H9 (cell line): Measurements from ENCODE around the gene DDI1. TPM values are rescaled to one million over a fixed set of nuclear protein-coding genes. Genes with fewer than 3 reads are reported as not detected.

Experiments
- DNase-seq: peaks from one replicate; pipeline ENCODE4 v3.0.0-alpha.2; 2017
- H2AFZ ChIP-seq: one replicate; pipeline ENCODE4 v1.6.1; 2013; ENCODE audit warnings: mild to moderate bottlenecking, low read length, control low read depth, moderate library complexity
- H2AK5ac ChIP-seq: 2 replicates; pipeline ENCODE4 v1.6.1; 2013; ENCODE audit warnings: low read length, control low read depth, mixed read lengths; ENCODE audit not compliant: insufficient read length
- H2BK120ac ChIP-seq: one replicate; pipeline ENCODE4 v1.6.1; 2013; ENCODE audit warnings: low read depth, mild to moderate bottlenecking, low read length, control low read depth, inconsistent platforms; ENCODE audit not compliant: poor library complexity, severe bottlenecking
- H2BK12ac ChIP-seq: 2 replicates; pipeline ENCODE4 v1.6.1; 2013; ENCODE audit warnings: low read length, control low read depth, mixed read lengths, low read depth; ENCODE audit not compliant: insufficient read length
- H2BK15ac ChIP-seq: 2 replicates; pipeline ENCODE4 v1.6.1; 2013; ENCODE audit warnings: low read depth, low read length, control low read depth
- H2BK20ac ChIP-seq: one replicate; pipeline ENCODE4 v1.6.1; 2013; ENCODE audit warnings: low read depth, mild to moderate bottlenecking, low read length, control low read depth, inconsistent platforms; ENCODE audit not compliant: poor library complexity, severe bottlenecking
- H2BK5ac ChIP-seq: 2 replicates; pipeline ENCODE4 v1.6.1; 2013; ENCODE audit warnings: low read length, control low read depth, mixed read lengths; ENCODE audit not compliant: insufficient read length
- H3K14ac ChIP-seq: 2 replicates; pipeline ENCODE4 v1.6.1; 2013; ENCODE audit warnings: low read length, control low read depth; ENCODE audit not compliant: insufficient read depth
- H3K18ac ChIP-seq: 2 replicates; pipeline ENCODE4 v1.6.1; 2013; ENCODE audit warnings: low read depth, mild to moderate bottlenecking, mixed read lengths, low read length, control low read depth; ENCODE audit not compliant: insufficient read length
- H3K23ac ChIP-seq: 2 replicates; pipeline ENCODE4 v1.6.1; 2013; ENCODE audit warnings: low read length, control low read depth, mixed read lengths, low read depth; ENCODE audit not compliant: insufficient read length
- H3K23me2 ChIP-seq: 2 replicates; pipeline ENCODE4 v1.6.1; 2013; ENCODE audit warnings: low read depth, mild to moderate bottlenecking, mixed read lengths, low read length, control low read depth; ENCODE audit not compliant: insufficient read length, poor library complexity, severe bottlenecking
- H3K27ac ChIP-seq: 2 replicates; pipeline ENCODE4 v1.5.1; 2013; ENCODE audit warnings: low read length, control low read depth, mixed read lengths, low read depth; ENCODE audit not compliant: insufficient read length
- H3K27me3 ChIP-seq: 2 replicates; pipeline ENCODE4 v1.6.1; 2013; ENCODE audit warnings: low read length, control low read depth, inconsistent platforms; ENCODE audit not compliant: insufficient read depth
- H3K4ac ChIP-seq: 2 replicates; pipeline ENCODE4 v1.6.1; 2013; ENCODE audit warnings: low read depth, mild to moderate bottlenecking, control low read depth, inconsistent platforms, low read length, moderate library complexity
- H3K4me1 ChIP-seq: 2 replicates; pipeline ENCODE4 v1.6.1; 2013; ENCODE audit warnings: low read length, control low read depth, inconsistent platforms; ENCODE audit not compliant: insufficient read depth
- H3K4me2 ChIP-seq: 2 replicates; pipeline ENCODE4 v1.6.1; 2013; ENCODE audit warnings: low read length, control low read depth, mixed read lengths; ENCODE audit not compliant: insufficient read length, insufficient read depth
- H3K56ac ChIP-seq: 2 replicates; pipeline ENCODE4 v1.6.1; 2013; ENCODE audit warnings: low read depth, mild to moderate bottlenecking, mixed read lengths, low read length, control low read depth; ENCODE audit not compliant: insufficient read length
- H3K79me1 ChIP-seq: 2 replicates; pipeline ENCODE4 v1.6.1; 2013; ENCODE audit warnings: low read depth, mild to moderate bottlenecking, moderate library complexity, low read length, control low read depth, inconsistent platforms; ENCODE audit not compliant: insufficient read depth, poor library complexity, severe bottlenecking
- H3K79me2 ChIP-seq: 2 replicates; pipeline ENCODE4 v1.6.1; 2013; ENCODE audit warnings: low read length, control low read depth, inconsistent platforms; ENCODE audit not compliant: insufficient read depth
- H3K9ac ChIP-seq: 2 replicates; pipeline ENCODE4 v1.6.1; 2013; ENCODE audit warnings: low read length, control low read depth, mixed read lengths; ENCODE audit not compliant: insufficient read length; ENCODE audit errors: extremely low read depth
- H3K9me3 ChIP-seq: one replicate; pipeline ENCODE4 v1.6.1; 2013; ENCODE audit warnings: low read depth, low read length, inconsistent platforms; ENCODE audit not compliant: control insufficient read depth
- H3T11ph ChIP-seq: one replicate; pipeline ENCODE4 v1.6.1; 2013; ENCODE audit warnings: mild to moderate bottlenecking, low read length, control low read depth, inconsistent platforms
- H4K20me1 ChIP-seq: one replicate; pipeline ENCODE4 v1.6.1; 2013; ENCODE audit not compliant: control insufficient read depth, insufficient read length, insufficient read depth
- H4K5ac ChIP-seq: 2 replicates; pipeline ENCODE4 v1.6.1; 2013; ENCODE audit warnings: low read depth, mild to moderate bottlenecking, mixed read lengths, low read length, control low read depth; ENCODE audit not compliant: insufficient read length
- H4K8ac ChIP-seq: replicated peaks from 2 replicates; pipeline ENCODE4 v1.6.1; 2013; ENCODE audit warnings: low read length, control low read depth, mixed read lengths, low read depth; ENCODE audit not compliant: insufficient read length
- H4K91ac ChIP-seq: 2 replicates; pipeline ENCODE4 v1.6.1; 2013; ENCODE audit warnings: low read depth, mild to moderate bottlenecking, moderate library complexity, mixed read lengths, low read length, control low read depth; ENCODE audit not compliant: insufficient read length
- H3K27ac Mint-ChIP-seq, 3 experiments: 2 replicates in 2 of 3; 3 replicates in 1 of 3; pipeline ENCODE4 v1.8.0; 2020 to 2021; ENCODE audit warnings: mixed read lengths in 3 of 3, mild to moderate bottlenecking in 1 of 3, moderate library complexity in 1 of 3
- H3K27me3 Mint-ChIP-seq: 2 replicates; pipeline ENCODE4 v1.8.0; 2021; ENCODE audit warnings: low read depth, mild to moderate bottlenecking, moderate library complexity, mixed read lengths
- H3K36me3 Mint-ChIP-seq, 3 experiments: 2 replicates in 2 of 3; 3 replicates in 1 of 3; pipeline ENCODE4 v1.8.0; 2020 to 2021; ENCODE audit warnings: low read depth in 3 of 3, mixed read lengths in 3 of 3; ENCODE audit not compliant: insufficient read depth in 1 of 3
- H3K4me1 Mint-ChIP-seq, 2 experiments: 2 replicates each; pipeline ENCODE4 v1.8.0; 2020; ENCODE audit warnings: mixed read lengths in 2 of 2
- H3K4me3 Mint-ChIP-seq, 2 experiments: 2 replicates in 1 of 2; 3 replicates in 1 of 2; pipeline ENCODE4 v1.8.0; 2020 to 2021; ENCODE audit warnings: mild to moderate bottlenecking in 2 of 2, mixed read lengths in 2 of 2, moderate library complexity in 1 of 2
- H3K9me3 Mint-ChIP-seq, 2 experiments: 2 replicates in 1 of 2; 3 replicates in 1 of 2; pipeline ENCODE4 v1.8.0; 2020; ENCODE audit warnings: mild to moderate bottlenecking in 2 of 2, mixed read lengths in 2 of 2, moderate library complexity in 1 of 2
- CTCF ChIP-seq: fragments of 200-600 bp; sonication (generic); conservative IDR thresholded peaks from 3 replicates; pipeline ENCODE4 v1.8.0; 2021; ENCODE audit warnings: antibody characterized with exemption, mild to moderate bottlenecking
- WGBS: extraction: QIAGEN DNeasy Blood & Tissue Kit; methylation state at CpG from one replicate; pipeline ENCODE4 v1.1.7; 2013; ENCODE audit warnings: missing lambda C conversion rate, low lambda C conversion rate, mixed read lengths; ENCODE audit not compliant: insufficient read length; ENCODE audit errors: extremely low coverage; 5-methylcytosine and 5-hydroxymethylcytosine counted together
- total RNA-seq: library from RNA; stranded (reverse); gene quantifications from 2 replicates; pipeline ENCODE4 v1.2.1, GENCODE V29; 2021

The DDI1 gene
- total RNA-seq, 1 experiment from 2014 or later, result not detected

DNA sequence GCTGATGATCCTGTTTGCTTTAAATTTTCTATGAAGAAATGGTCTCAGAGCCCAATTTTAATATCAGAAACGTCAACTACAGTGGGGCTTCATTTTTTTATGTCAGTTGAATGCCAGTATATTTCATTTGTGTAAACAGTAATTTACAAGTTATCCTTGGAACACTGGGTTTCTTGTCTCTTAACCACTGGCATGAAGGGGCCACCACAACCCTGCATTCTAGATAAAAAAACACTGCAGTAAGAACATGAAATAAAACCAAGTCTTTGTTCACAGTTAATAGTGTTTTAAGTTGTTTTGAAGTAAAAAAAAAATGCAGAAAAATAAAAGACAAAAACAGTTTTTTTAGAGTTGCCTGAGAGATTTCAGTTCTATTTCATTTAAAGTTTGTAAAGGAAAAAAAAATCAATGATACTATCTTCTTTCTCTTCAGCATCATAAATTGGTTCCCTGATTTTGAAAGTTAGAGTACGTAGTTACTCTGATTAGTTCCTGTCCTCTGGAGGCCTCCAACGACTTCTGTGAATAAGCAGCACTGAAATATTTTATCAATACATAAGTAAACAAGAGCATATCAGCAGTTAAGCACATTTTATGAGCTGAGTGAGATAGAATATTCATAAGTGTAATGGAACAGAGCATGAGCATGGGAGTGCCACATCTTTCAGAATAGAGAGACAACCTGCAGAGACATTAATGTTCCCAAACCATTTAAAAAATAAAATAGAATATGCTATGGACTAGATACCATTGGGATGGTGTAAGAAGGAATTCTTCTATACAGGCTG is 7.8 kb upstream of the DDI1 start:
- no peaks in the 10 kb centered on the region for H3K9me3 ChIP-seq
- no peak overlapping the region for H3K56ac ChIP-seq
- H3T11ph ChIP-seq, result no peak overlapping the region
- no peak overlapping the region for H2BK15ac ChIP-seq
- Mint-ChIP-seq H3K36me3 (no peaks in the 10 kb centered on the region), H3K9me3 (peaks cover 0 to 3% of the 10 kb centered on the region in 2 experiments; a peak in 1 of 5 replicates), H3K4me3 (no peak overlapping the region), H3K27me3 (no peaks in the 10 kb centered on the region), H3K27ac (peak overlapping the region in 1 of 3 experiments; percentile 14; a peak in 1 of 7 replicates), H3K4me1 (no peaks in the 10 kb centered on the region)
- no peak overlapping the region for H3K23ac ChIP-seq
- TF ChIP-seq CTCF, result no peak
- H4K20me1 ChIP-seq, result no peaks in the 10 kb centered on the region
- H3K4me1 ChIP-seq, result no peaks in the 10 kb centered on the region
- H3K18ac ChIP-seq, result no peak overlapping the region
- H2BK20ac ChIP-seq, result no peak overlapping the region
- WGBS, result no CpG with 5 or more reads among the region's 3 CpGs
- no peak overlapping the region for H3K4me2 ChIP-seq
- H4K91ac ChIP-seq, result no peak overlapping the region
- no peak for DNase-seq
- no peak overlapping the region for H3K9ac ChIP-seq
- no peak overlapping the region for H2BK120ac ChIP-seq
- H4K8ac ChIP-seq, result no peak overlapping the region
- H3K27me3 ChIP-seq, result no peaks in the 10 kb centered on the region
- no peak overlapping the region for H3K4ac ChIP-seq
- no peaks in the 10 kb centered on the region for H3K23me2 ChIP-seq
- H2AFZ ChIP-seq, result no peak overlapping the region
- H4K5ac ChIP-seq, result no peak overlapping the region
- H3K79me1 ChIP-seq, result no peaks in the 10 kb centered on the region
- no peak overlapping the region for H2BK12ac ChIP-seq
- H2BK5ac ChIP-seq, result no peak overlapping the region
- no peak overlapping the region for H3K14ac ChIP-seq
- no peak overlapping the region for H2AK5ac ChIP-seq
- H3K79me2 ChIP-seq, result no peaks in the 10 kb centered on the region
- no peak overlapping the region for H3K27ac ChIP-seq
